Glutamatergic neuron (in vitro differentiated cells): ENCODE data around the gene LTBP3. TPM values are rescaled to one million over a fixed set of nuclear protein-coding genes. Genes with fewer than 3 reads are reported as not detected.

Experiments used
- DNase-seq: peaks from one replicate; pipeline ENCODE4 v3.0.0; 2022
- H3K27ac Mint-ChIP-seq: one replicate; pipeline ENCODE4 v1.8.0; 2020; ENCODE audit warnings: mild to moderate bottlenecking, mixed read lengths, inconsistent platforms; ENCODE audit not compliant: unreplicated experiment
- H3K27me3 Mint-ChIP-seq: one replicate; pipeline ENCODE4 v1.8.0; 2020; ENCODE audit warnings: mild to moderate bottlenecking, moderate library complexity, mixed read lengths, inconsistent platforms; ENCODE audit not compliant: unreplicated experiment
- H3K36me3 Mint-ChIP-seq: one replicate; pipeline ENCODE4 v1.8.0; 2020; ENCODE audit warnings: mild to moderate bottlenecking, mixed read lengths, inconsistent platforms; ENCODE audit not compliant: unreplicated experiment
- H3K4me1 Mint-ChIP-seq: one replicate; pipeline ENCODE4 v1.8.0; 2020; ENCODE audit warnings: mild to moderate bottlenecking, low read depth, mixed read lengths, inconsistent platforms; ENCODE audit not compliant: unreplicated experiment
- H3K4me3 Mint-ChIP-seq: one replicate; pipeline ENCODE4 v1.8.0; 2020; ENCODE audit warnings: mild to moderate bottlenecking, mixed read lengths, inconsistent platforms; ENCODE audit not compliant: unreplicated experiment
- H3K9me3 Mint-ChIP-seq: one replicate; pipeline ENCODE4 v1.8.0; 2020; ENCODE audit warnings: mild to moderate bottlenecking, moderate library complexity, mixed read lengths, inconsistent platforms; ENCODE audit not compliant: unreplicated experiment
- total RNA-seq: library from RNA; stranded (reverse); fragmentation: NEBNext Ultra II Directional; extraction: Animal tissue kit (Norgen Biotek cat#: 25700); gene quantifications from one replicate; pipeline ENCODE4 v1.2.1, GENCODE V29; 2021; ENCODE audit not compliant: unreplicated experiment
- TF ChIP-seq, protein P1 (sequence below): fragments of 200-600 bp; sonication (generic); IDR thresholded peaks from one replicate; pipeline ENCODE4 v1.5.0; 2021; ENCODE audit not compliant: partially characterized antibody, unreplicated experiment

The LTBP3 gene
- total RNA-seq, 1 donor from 2014 or later, result 2.5 TPM

GRCh38 chr11:65574811-65575567, 16.8 kb upstream of the LTBP3 start:
- DNase-seq, result no peak
- Mint-ChIP-seq H3K4me3 (peak overlapping the region; percentile 85), H3K27me3 (peaks cover 22% of the 10 kb centered on the region), H3K4me1 (peaks cover 20% of the 10 kb centered on the region), H3K9me3 (peaks cover 28% of the 10 kb centered on the region), H3K36me3 (no peaks in the 10 kb centered on the region), H3K27ac (peak overlapping the region; percentile 52)
- TF ChIP-seq, protein P1, sequence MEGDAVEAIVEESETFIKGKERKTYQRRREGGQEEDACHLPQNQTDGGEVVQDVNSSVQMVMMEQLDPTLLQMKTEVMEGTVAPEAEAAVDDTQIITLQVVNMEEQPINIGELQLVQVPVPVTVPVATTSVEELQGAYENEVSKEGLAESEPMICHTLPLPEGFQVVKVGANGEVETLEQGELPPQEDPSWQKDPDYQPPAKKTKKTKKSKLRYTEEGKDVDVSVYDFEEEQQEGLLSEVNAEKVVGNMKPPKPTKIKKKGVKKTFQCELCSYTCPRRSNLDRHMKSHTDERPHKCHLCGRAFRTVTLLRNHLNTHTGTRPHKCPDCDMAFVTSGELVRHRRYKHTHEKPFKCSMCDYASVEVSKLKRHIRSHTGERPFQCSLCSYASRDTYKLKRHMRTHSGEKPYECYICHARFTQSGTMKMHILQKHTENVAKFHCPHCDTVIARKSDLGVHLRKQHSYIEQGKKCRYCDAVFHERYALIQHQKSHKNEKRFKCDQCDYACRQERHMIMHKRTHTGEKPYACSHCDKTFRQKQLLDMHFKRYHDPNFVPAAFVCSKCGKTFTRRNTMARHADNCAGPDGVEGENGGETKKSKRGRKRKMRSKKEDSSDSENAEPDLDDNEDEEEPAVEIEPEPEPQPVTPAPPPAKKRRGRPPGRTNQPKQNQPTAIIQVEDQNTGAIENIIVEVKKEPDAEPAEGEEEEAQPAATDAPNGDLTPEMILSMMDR, result no peak

DNA sequence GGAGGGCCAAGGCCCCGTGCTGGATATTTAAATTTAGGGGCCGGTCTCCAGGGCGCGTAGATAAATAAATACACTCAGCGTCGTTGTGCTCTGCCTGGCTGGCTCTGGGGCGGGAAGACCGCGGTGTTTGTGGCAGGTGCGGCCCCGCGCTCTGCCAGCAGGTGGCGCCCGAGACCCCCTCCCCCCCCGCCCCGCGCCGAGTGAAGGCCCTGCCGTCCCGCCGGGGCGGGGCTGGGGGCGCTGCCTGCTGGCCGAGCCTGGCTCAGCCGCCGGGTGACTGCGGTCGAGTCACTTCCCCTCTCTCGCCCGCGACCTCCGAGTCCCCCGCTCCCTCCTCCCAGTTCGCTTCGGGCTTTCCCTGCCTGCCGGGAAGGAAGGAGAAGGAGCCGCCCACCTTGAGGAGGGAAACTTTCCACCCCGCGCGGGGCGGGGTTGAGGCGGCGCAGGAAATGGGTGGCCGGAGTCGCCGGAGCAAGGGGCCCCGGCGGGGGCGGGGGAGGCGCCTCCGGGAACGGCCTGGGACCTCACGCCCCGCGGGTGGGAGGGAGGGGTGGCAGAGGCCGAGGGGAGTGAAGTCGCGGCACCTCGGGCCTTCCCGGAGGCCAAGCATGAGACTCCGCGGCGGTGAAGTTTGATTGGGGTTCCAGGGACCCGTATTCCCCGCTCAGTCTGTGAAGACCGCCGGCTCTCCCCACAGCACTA, 16.1 kb upstream of the LTBP3 start:
- peak; percentile 84 for DNase-seq
- Mint-ChIP-seq H3K27me3 (peaks cover 22% of the 10 kb centered on the region), H3K4me1 (peaks cover 20% of the 10 kb centered on the region), H3K4me3 (peak overlapping the region; percentile 94), H3K9me3 (peaks cover 29% of the 10 kb centered on the region), H3K27ac (peak overlapping the region; percentile 66), H3K36me3 (no peaks in the 10 kb centered on the region)
- TF ChIP-seq, protein P1, result peak; percentile 99

GRCh38 chr11:65573391-65574079, 15.4 kb upstream of the LTBP3 start:
- H3K27ac Mint-ChIP-seq, result peak overlapping the region; percentile 66
- H3K4me3 Mint-ChIP-seq, result peak overlapping the region; percentile 94
- H3K4me1 Mint-ChIP-seq, result peaks cover 23% of the 10 kb centered on the region

DNA sequence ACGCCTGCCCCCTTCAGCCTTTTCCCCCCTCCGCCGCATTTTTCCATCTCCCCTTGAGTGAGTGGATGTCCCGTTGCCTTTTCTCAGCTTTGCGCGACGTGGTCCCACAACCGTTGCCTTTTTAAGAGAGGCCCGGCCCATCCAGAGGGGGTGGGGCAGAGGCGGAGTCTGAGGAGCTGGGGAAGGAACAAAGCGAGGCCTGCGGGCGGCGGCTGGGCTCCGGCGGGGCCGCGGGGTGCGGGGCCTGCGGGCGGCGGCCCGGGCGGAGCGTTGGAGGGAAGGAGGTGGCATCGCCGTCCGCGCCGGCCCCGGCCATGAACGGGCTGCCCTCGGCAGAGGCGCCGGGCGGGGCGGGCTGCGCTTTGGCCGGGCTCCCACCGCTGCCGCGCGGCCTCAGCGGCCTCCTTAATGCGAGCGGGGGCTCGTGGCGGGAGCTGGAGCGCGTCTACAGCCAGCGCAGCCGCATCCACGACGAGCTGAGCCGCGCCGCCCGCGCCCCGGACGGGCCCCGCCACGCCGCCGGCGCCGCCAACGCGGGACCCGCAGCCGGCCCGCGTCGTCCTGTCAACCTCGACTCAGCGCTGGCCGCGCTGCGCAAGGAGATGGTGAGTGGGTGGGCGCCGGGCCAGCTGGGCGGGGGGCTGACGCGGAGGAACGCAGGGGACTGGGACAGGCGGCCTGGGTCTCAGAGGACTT, 14.3 kb upstream of the LTBP3 start, which contains the start of gene FAM89B:
Gene FAM89B, plus strand, starts transcription at position 183 of the 696 bp plus-strand sequence. Its CDS starts 132 bp downstream, at position 315.
- Mint-ChIP-seq H3K4me3 (peak within 1 kb of the TSS; percentile 94), H3K27me3 (peaks cover 15% of the 10 kb centered on the region), H3K36me3 (no peaks in the 10 kb centered on the region), H3K9me3 (peaks cover 24% of the 10 kb centered on the region), H3K4me1 (peaks cover 14% of the 10 kb centered on the region), H3K27ac (peak within 1 kb of the TSS; percentile 98)
- DNase-seq, result peak; percentile 91
- TF ChIP-seq, protein P1, result no peak

More at GRCh38 chr11:65573391-65574079, 15.4 kb upstream of the LTBP3 start:
- Mint-ChIP-seq H3K9me3 (peaks cover 30% of the 10 kb centered on the region), H3K36me3 (no peaks in the 10 kb centered on the region), H3K27me3 (peaks cover 22% of the 10 kb centered on the region)
- TF ChIP-seq, protein P1, result no peak
- DNase-seq, result no peak
